ENCODE measurements around the gene MYRIP.

DNA sequence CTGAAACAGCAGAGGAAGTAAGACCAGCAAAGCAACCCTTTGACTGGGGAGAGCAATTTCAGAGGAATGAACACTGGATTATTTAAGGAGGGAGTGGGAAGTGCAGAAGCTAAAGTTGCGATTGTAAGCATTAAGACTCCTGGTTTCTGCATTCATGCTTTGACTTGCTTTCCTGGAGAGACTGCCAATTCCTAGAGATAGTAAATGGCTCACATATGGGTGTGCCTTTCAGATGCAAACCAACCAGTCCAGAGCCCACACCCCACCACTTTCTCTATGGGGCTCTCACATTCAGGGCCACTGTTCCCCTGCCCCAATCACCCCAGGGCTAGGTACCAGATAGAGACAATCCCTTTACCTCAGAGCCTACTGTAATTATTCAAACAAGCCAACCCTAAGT is 299.2 kb downstream of the MYRIP start:
- TF ChIP-seq, protein P1, sequence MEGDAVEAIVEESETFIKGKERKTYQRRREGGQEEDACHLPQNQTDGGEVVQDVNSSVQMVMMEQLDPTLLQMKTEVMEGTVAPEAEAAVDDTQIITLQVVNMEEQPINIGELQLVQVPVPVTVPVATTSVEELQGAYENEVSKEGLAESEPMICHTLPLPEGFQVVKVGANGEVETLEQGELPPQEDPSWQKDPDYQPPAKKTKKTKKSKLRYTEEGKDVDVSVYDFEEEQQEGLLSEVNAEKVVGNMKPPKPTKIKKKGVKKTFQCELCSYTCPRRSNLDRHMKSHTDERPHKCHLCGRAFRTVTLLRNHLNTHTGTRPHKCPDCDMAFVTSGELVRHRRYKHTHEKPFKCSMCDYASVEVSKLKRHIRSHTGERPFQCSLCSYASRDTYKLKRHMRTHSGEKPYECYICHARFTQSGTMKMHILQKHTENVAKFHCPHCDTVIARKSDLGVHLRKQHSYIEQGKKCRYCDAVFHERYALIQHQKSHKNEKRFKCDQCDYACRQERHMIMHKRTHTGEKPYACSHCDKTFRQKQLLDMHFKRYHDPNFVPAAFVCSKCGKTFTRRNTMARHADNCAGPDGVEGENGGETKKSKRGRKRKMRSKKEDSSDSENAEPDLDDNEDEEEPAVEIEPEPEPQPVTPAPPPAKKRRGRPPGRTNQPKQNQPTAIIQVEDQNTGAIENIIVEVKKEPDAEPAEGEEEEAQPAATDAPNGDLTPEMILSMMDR (conservative IDR thresholded peaks at IDR 0.05; ENCODE audit: low read depth, low read length) = no peak
- TF ChIP-seq EZH2 (IDR thresholded peaks at IDR 0.05; ENCODE audit: low read length, unreplicated experiment) (no peak), EZH2phosphoT487 (IDR thresholded peaks at IDR 0.05; ENCODE audit: borderline replicate concordance, low read length) (no peak)
